ENCODE results near the gene CLCNKA.

The CLCNKA gene

GRCh38 chr1:16075337-16076030, 53.6 kb downstream of the CLCNKA start:
- no peak for TF ChIP-seq CTCF (IDR thresholded peaks at IDR 0.05; ENCODE audit: insufficient read depth, missing control alignments)
- no peak for DNase-seq (ENCODE audit: insufficient read length, low spot score)
- no peak for FAIRE-seq

- no peak for TF ChIP-seq CTCF (IDR thresholded peaks at IDR 0.05; ENCODE audit: insufficient read depth, missing control alignments)
- FAIRE-seq: no peak
Measured at GRCh38 chr1:16076031-16076864, 54.4 kb downstream of the CLCNKA start.

GRCh38 chr1:16076865-16077238, 55.0 kb downstream of the CLCNKA start:
- FAIRE-seq (no peak), DNase-seq (ENCODE audit: insufficient read length, low spot score) (no peak)
- no peak for TF ChIP-seq CTCF (IDR thresholded peaks at IDR 0.05; ENCODE audit: insufficient read depth, missing control alignments)

More at GRCh38 chr1:16076031-16076864, 54.4 kb downstream of the CLCNKA start:
- no peak for DNase-seq (ENCODE audit: insufficient read length, low spot score)

- FAIRE-seq: no peak
- no peak for DNase-seq (ENCODE audit: insufficient read length, low spot score)
- TF ChIP-seq CTCF (IDR thresholded peaks at IDR 0.05; ENCODE audit: insufficient read depth, missing control alignments): no peak
Measured at GRCh38 chr1:16077406-16078245, 55.8 kb downstream of the CLCNKA start.

GRCh38 chr1:16078925-16079656, 57.3 kb downstream of the CLCNKA start:
- peak; percentile 93 for TF ChIP-seq CTCF (IDR thresholded peaks at IDR 0.05; ENCODE audit: insufficient read depth, missing control alignments)
- peak; percentile 36 for DNase-seq (ENCODE audit: insufficient read length, low spot score)
- FAIRE-seq: no peak

- no peak for FAIRE-seq
- TF ChIP-seq CTCF (IDR thresholded peaks at IDR 0.05; ENCODE audit: insufficient read depth, missing control alignments): no peak
- no peak for DNase-seq (ENCODE audit: insufficient read length, low spot score)
Measured at GRCh38 chr1:16080422-16081150, 58.8 kb downstream of the CLCNKA start.
